ENCODE measurements around the gene TRMT44.

The TRMT44 gene

GRCh38 chr4:8433136-8433535, 7.4 kb upstream of the TRMT44 start:
- no peak for DNase-seq (ENCODE audit: low read depth in 1 of 2, low spot score in 1 of 2)

DNA sequence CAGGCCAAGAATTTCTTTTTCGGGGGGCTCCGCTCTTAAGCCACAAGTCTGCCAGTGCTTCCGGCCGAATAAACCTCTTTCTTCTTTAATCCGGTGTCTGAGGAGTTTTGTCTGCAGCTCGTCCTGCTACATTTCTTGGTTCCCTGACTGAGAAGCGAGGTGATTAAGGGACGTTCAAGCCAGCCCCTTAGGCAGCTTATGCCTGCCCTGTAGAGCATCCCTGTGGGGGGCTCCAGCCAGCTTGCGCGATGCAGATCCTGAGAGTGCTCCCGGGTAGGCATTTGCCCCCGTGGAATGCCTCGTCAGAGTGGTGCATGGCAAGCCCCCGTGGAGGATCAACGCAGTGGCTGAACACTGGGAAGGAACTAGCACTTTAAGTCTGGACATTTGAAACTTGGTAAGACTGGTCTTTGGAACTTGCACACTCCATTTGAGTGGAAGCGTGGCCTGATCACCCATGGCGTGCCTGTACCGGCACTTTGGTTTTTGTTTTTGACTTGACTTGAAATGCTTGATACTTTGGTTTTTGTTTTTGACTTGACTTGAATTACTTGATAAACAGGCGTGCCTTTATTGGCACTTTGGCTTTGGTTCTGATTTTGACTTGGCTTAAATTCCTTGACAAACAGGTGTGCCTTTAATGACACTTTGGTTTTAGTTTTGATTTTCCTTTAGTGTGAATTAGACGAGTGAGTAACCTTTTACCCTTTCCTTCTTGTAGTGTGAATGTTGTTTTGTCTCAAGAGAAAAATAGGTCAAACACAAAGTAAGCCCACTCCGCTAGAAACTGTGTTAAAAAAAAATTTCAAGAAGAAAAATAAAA, 6.1 kb upstream of the TRMT44 start:
- DNase-seq (ENCODE audit: low read depth in 1 of 2, low spot score in 1 of 2), result no peak

DNA sequence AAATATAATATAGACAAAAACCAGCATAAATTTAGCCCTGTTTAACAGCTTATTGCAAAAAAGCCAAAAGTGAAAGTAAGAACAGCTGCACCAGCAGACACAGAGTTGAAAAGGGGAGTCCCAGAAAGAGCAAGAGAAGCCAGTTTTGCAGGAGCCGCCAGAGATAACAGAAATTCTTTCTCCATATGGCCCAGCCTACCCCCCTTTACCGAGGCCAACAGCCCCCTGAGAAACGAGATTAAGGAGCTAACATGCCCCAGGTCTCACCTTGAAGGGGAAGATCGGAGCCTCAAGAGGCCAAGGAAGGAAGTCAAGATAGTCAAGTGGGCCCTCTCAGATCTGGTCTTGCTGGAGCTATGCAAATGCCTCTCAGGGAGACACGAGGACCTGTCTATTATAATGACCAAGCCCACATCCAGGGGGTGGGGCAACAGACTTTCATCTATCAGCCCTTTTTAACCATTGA, 4.9 kb upstream of the TRMT44 start:
- DNase-seq (ENCODE audit: low read depth in 1 of 2, low spot score in 1 of 2), result no peak

DNA sequence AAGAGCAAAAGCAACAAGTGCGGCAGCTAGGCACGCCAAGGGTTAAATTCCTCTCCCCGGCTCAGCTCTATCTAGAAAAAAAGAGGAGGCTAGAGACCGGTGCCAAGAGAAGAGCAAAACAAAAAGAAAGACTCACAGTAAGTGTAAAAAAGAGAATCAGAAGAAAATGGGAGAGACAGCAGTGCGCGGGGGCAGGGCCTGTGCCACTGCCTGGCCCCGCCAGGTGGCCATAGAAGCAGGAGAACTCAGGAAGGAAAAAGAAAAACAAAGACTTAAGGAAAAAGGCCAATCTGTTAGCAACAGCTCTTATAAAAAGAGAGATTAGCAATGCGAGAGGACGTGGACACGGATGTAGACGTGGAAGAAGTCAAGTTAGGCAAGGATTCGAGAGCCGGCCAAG, 3.3 kb upstream of the TRMT44 start:
- no peak for DNase-seq (ENCODE audit: low read depth in 1 of 2, low spot score in 1 of 2)

DNA sequence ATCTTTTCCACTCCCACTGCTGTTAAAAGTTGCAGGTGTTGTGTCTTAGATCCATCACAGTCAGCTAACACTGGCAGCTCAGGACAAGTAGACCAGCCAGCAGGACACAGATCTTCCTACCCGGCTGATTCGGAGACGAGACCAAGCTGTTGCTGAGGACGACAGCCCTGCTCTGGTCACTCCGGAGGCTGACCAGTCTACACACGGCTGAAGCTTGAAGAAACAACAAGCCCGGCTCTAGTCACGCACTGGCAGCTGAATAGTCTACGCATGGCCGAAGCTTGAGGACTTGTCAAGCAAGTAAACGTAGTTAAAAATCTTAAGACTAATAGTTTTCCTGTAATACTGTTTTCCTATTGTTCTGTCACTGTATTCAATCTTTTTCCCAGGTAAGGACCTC, 1.8 kb upstream of the TRMT44 start:
- DNase-seq (ENCODE audit: low read depth in 1 of 2, low spot score in 1 of 2), result no peak

DNA sequence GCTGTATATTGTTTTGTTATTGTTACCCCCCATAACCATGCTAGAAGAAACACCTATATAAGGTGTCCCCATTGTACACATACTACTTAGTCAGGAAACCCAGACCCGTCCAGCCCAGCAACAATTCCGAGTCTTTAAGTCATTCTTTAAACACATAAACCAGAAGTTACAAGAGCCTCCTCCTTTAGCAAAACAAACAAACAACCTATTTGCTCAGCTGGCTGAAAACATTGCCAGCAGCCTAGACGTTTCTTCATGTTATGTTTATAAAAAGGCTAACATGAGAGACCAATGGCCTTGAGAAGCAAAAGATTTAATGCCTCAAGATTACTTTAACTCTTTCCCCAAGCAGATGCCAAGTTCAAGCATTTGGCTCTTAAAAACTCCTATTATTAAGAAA, 1.4 kb upstream of the TRMT44 start:
- DNase-seq (ENCODE audit: low read depth in 1 of 2, low spot score in 1 of 2), result no peak

- DNase-seq (ENCODE audit: low read depth in 1 of 2, low spot score in 1 of 2), result no peak
Measured at GRCh38 chr4:8439914-8440491, 574 bp upstream of the TRMT44 start.

GRCh38 chr4:8441499-8442091, 1.0 kb downstream of the TRMT44 start:
- no peak for DNase-seq (ENCODE audit: low read depth in 1 of 2, low spot score in 1 of 2)

DNA sequence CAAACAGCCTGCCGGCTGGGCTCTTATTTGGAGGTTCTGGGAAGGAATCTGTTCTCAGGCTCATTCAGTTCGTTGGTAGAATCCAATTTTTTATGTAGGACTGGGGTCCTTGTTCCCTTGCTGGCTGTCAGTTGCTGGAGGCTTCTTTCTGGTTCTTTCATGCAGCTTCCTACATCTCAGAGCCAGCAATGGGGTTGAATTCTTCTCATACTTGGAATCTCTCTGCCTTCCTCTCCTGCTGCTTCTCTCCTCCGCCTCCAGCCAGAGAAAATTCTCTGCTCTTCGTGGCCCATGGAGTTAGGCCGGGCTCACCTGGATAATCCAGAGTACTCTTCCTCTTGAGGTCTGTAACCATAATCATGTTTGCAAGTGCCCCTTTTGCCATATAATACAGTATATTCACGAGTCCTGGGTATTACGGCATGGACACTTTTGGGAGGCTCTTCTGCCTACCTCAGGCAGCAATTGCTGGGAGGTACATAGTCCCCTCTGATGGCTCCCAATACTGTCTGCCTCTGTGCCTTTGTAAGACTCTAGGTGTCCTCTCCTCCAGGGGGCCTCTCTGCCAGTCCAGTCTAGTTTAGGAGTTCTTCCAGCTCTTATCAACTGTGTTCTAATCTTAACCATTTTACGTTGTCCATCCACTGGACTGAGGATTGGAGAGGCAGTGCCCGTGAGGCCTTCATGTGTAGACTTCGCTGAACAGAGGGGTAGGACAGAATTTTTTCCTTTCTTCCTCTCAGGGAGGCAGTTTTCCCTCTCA, 2.2 kb downstream of the TRMT44 start:
- DNase-seq (ENCODE audit: low read depth in 1 of 2, low spot score in 1 of 2), result no peak

- DNase-seq (ENCODE audit: low read depth in 1 of 2, low spot score in 1 of 2), result no peak
Measured at GRCh38 chr4:8443801-8444200, 3.2 kb downstream of the TRMT44 start.

DNA sequence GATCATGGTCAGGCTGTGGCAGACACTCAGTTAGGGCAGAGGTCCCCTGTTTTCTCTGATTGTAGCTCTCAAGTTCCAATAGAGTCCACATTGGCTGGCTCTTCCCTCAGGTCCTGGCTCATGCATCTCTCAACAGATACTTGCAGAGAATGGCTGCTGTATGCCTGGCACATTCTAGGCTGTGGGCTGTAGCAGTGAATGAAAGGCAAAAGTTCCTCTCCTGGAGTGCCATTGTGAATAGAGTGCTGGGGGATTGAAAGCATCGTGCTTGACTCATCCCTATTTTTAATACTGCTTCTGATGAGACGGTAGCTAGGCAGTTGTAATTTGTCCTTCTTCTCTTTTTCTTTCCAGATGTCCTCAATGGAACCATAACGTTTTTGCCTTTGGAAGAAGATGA, 5.5 kb downstream of the TRMT44 start:
- DNase-seq (ENCODE audit: low read depth in 1 of 2, low spot score in 1 of 2), result no peak

- DNase-seq (ENCODE audit: low read depth in 1 of 2, low spot score in 1 of 2), result no peak
Measured at GRCh38 chr4:8451440-8452182, 11.0 kb downstream of the TRMT44 start.

DNA sequence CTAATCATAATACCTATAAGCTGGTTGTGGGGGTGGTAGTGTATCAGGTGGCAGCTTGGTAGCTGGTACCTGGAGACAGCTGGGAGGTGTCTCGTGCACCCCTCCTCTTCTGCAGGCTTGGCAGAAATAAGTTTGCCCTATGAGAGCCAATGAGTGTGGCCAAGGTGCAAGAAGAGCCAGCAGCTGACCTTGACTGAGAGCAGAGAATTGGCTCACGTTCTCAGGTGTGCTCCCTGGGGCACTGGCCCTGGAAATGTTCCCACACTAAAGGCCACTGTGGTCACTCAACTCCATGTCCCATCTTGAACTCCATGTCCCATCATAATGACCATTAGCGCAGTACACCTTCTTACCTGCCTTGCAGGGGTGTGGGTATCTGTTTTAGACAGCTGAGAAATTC, 13.4 kb downstream of the TRMT44 start:
- no peak for DNase-seq (ENCODE audit: low read depth in 1 of 2, low spot score in 1 of 2)

GRCh38 chr4:8457646-8458252, 17.2 kb downstream of the TRMT44 start:
- DNase-seq (ENCODE audit: low read depth in 1 of 2, low spot score in 1 of 2), result no peak

DNA sequence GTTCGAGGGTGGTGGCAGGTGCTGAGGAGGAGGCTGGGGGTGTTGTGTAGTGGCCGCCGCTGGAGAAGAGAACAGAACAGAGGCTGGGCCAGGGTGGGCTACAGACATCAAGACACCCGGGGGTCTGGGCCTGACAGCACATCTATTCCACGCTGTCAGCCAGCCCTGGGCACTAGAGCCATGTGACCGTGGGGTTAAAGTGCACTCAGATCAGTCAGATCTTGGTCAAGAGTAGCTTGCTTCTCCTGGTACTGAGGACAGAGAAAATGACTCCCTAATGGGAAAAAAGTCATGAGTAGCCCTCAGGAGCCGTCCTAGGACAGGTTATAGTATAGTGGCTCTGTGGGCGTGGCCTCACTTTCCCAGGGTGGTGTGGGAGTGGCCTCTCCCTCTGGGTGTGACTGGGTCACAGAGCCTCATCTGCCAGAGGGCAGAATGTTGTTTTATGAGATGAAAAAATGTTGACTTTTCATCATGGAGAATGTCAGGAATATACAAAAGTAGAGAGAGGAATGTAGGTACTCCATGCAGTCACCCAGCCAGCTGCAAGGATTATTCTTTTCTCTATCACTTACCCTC, 19.4 kb downstream of the TRMT44 start:
- no peak for DNase-seq (ENCODE audit: low read depth in 1 of 2, low spot score in 1 of 2)

DNA sequence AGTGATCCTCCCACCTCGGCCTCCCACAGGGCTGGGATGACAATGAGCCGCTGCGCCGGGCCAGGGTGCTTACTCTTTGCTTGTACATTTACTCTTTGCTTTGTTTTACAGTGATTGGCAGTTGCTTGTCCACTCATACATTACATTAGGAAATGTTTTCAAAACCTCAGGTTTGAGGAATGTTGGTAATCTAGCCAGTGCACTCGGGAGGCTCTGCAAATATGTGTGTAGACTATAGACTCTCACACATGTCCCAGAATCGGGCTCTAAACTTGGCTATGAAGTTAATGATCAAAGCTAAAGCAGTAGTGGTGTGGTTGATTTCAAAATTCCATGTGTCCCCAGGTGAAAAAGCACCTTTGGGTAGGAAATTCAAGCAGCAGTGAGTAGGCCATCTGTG, 20.5 kb downstream of the TRMT44 start:
- DNase-seq (ENCODE audit: low read depth in 1 of 2, low spot score in 1 of 2), result no peak

GRCh38 chr4:8461616-8462015, 21.0 kb downstream of the TRMT44 start:
- no peak for DNase-seq (ENCODE audit: low read depth in 1 of 2, low spot score in 1 of 2)

- no peak for DNase-seq (ENCODE audit: low read depth in 1 of 2, low spot score in 1 of 2)
Measured at GRCh38 chr4:8463811-8464210, 23.2 kb downstream of the TRMT44 start.

DNA sequence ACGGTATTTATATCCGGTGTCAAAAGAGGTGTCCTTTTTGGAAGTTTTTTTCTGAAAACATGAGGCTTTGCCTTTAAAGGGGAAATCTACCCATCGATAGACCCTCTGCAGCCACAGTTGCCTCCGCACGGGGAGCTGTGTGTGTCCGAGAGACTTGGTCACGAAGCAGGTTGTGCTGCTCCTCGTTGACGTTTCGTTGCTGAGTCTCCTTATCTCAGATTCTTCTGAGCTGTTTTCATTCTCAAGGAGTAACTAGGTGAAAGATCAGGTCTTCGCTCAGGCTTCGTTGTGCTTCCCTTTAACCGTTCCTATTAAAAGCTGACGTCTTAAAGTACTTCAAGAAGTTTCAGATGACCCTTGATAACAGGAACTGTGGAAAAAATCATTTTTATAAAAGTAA, 23.8 kb downstream of the TRMT44 start:
- no peak for DNase-seq (ENCODE audit: low read depth in 1 of 2, low spot score in 1 of 2)
